DND-41 (cell line): ENCODE measurements around the gene ST6GALNAC6.

Experiments used
- ATAC-seq: fragments of 200-7000 bp; cut with Tn5 transposase; 3 replicates; pipeline ENCODE4 v1.9.1; 2021; ENCODE audit warnings: low read depth; ENCODE audit not compliant: insufficient read depth
- DNase-seq: peaks from one replicate; pipeline ENCODE4 v3.0.0-alpha.2; 2020
- H2AFZ ChIP-seq: 2 replicates; pipeline ENCODE4 v1.6.0; 2012; ENCODE audit warnings: low read depth, low read length
- H3K27ac ChIP-seq: 2 replicates; pipeline ENCODE4 v1.5.1; 2012; ENCODE audit warnings: low read length, inconsistent platforms
- H3K27me3 ChIP-seq: fragments of 200-600 bp; sonication (generic); 2 replicates; pipeline ENCODE4 v1.6.0; 2012; ENCODE audit warnings: low read length, mild to moderate bottlenecking, inconsistent platforms; ENCODE audit not compliant: insufficient read depth, poor library complexity
- H3K36me3 ChIP-seq: 2 replicates; pipeline ENCODE4 v1.5.1; 2012; ENCODE audit warnings: low read length, inconsistent platforms; ENCODE audit not compliant: insufficient read depth
- H3K4me1 ChIP-seq: 2 replicates; pipeline ENCODE4 v1.5.1; 2012; ENCODE audit warnings: mild to moderate bottlenecking, low read length; ENCODE audit not compliant: insufficient read depth
- H3K4me2 ChIP-seq: 2 replicates; pipeline ENCODE4 v1.6.0; 2012; ENCODE audit warnings: mild to moderate bottlenecking, moderate library complexity, low read length, inconsistent platforms; ENCODE audit not compliant: insufficient read depth
- H3K4me3 ChIP-seq, 2 experiments: fragments of 200-600 bp in 1 of 2; shearing (Covaris generic) in 1 of 2; 2 replicates each; pipeline ENCODE4 v1.5.1; 2012 to 2016; ENCODE audit warnings: inconsistent platforms in 2 of 2, low read length in 2 of 2, mild to moderate bottlenecking in 2 of 2, low read depth in 1 of 2, moderate library complexity in 1 of 2
- H3K79me2 ChIP-seq: 2 replicates; pipeline ENCODE4 v1.6.0; 2012; ENCODE audit warnings: low read length, inconsistent platforms; ENCODE audit not compliant: insufficient read depth
- H3K9ac ChIP-seq: 2 replicates; pipeline ENCODE4 v1.6.0; 2012; ENCODE audit warnings: low read depth, mild to moderate bottlenecking, inconsistent platforms, low read length, moderate library complexity
- H3K9me3 ChIP-seq: 2 replicates; pipeline ENCODE4 v1.5.1; 2012; ENCODE audit warnings: low read length, moderate library complexity, mild to moderate bottlenecking, inconsistent platforms; ENCODE audit not compliant: insufficient read depth, severe bottlenecking
- H4K20me1 ChIP-seq: 2 replicates; pipeline ENCODE4 v1.6.0; 2012; ENCODE audit warnings: low read length; ENCODE audit not compliant: insufficient read depth
- CTCF ChIP-seq: IDR thresholded peaks from 2 replicates; pipeline ENCODE4 v1.5.1; 2012; ENCODE audit warnings: borderline replicate concordance, low read length, moderate library complexity, mild to moderate bottlenecking; ENCODE audit not compliant: poor library complexity, severe bottlenecking; ENCODE audit errors: extremely low read depth
- EZH2 ChIP-seq: IDR thresholded peaks from 3 replicates; pipeline ENCODE4 v1.6.1; 2012; ENCODE audit warnings: borderline replicate concordance, low read depth, mild to moderate bottlenecking, moderate library complexity, low read length, inconsistent platforms; ENCODE audit not compliant: severe bottlenecking

The ST6GALNAC6 gene

GRCh38 chr9:127873223-127873691 is 26.1 kb downstream of the ST6GALNAC6 start:
- H3K4me2 ChIP-seq, result no peak overlapping the region
- no peak for ATAC-seq
- no peak for DNase-seq
- no peak overlapping the region for H3K27ac ChIP-seq
- H3K4me3 ChIP-seq, result no peak overlapping the region
- H4K20me1 ChIP-seq, result no peaks in the 10 kb centered on the region; the same call in 1 of the 2 replicates
- no peaks in the 10 kb centered on the region for H3K79me2 ChIP-seq
- no peak for TF ChIP-seq CTCF
- TF ChIP-seq EZH2, result no peak
- H3K9ac ChIP-seq, result no peak overlapping the region
- no peaks in the 10 kb centered on the region for H3K36me3 ChIP-seq
- no peaks in the 10 kb centered on the region for H3K27me3 ChIP-seq
- H3K4me1 ChIP-seq, result no peaks in the 10 kb centered on the region
- no peak overlapping the region for H2AFZ ChIP-seq
- H3K9me3 ChIP-seq, result no peaks in the 10 kb centered on the region

DNA sequence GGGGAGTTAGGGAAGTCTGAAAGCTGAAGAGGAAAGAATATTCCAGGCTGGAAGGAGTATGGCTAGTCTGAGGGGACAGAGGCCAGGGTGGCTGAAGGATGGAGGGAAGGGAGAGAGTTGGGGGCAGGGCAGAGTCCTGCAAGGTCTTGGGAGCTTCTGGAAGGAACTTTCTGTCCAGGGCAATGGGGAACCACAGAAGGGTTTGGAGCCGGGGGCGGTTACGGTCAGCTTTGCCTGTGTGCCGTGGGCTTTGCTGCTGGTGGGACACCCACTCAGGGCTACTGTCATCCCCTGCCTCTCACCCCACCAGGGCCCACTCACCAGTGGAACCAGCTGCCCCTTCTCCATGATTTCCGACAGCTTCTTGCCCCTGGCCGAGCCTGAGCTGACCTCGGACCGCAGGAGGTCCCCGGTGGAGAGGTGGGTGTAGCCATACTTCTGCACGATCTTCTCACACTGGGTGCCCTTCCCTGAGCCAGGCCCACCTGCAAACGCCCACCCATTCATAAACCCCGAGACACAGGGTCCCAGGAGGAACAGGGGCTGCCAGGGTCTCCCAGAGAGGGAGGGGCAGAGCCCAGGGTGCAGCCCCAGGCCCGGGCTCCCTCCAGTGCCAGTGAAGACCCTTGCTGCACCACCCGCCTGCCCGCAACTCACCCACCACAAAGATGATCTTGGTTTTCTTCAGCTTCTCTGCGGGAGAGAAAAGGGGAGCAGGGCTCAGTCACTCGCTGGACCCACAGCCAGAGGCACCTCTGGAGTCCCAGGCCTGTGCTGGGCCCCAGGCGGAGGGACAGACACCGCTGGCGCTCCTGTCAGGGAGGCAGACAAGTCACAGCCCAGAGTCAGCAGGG is 26.8 kb downstream of the ST6GALNAC6 start:
- ATAC-seq, result no peak
- Histone ChIP-seq H3K79me2 (no peaks in the 10 kb centered on the region), H3K27ac (no peak overlapping the region), H3K9me3 (no peaks in the 10 kb centered on the region), H4K20me1 (no peaks in the 10 kb centered on the region; the same call in 1 of the 2 replicates), H3K4me3 (no peak overlapping the region), H3K4me2 (no peak overlapping the region), H3K4me1 (no peaks in the 10 kb centered on the region), H3K27me3 (no peaks in the 10 kb centered on the region), H3K36me3 (no peaks in the 10 kb centered on the region), H2AFZ (no peak overlapping the region), H3K9ac (no peak overlapping the region)
- no peak for TF ChIP-seq CTCF
- no peak for TF ChIP-seq EZH2
- no peak for DNase-seq

DNA sequence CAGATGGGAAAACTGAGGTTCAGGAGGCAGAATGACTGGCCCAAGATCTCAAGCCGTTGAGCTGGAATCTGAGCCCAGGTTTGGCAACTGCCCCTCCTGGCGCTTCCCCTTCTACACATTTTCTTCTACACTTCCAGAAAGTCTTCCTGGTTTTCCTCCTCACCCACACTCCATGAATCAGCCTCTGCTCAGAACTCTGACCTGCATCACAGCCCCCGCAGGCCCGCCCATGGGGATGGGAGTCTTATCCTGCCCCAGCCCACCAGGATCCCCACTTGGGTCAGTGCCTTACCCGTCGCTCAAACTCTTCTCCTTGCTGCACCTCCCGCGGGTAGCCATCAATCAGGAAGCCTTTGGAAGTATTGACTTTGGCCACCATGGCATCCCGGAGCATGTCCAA is 27.9 kb downstream of the ST6GALNAC6 start:
- ATAC-seq, result no peak
- no peak overlapping the region for H3K4me3 ChIP-seq

More for the DNA sequence above, 27.9 kb downstream of the ST6GALNAC6 start:
- H3K79me2 ChIP-seq, result no peaks in the 10 kb centered on the region
- no peak for TF ChIP-seq CTCF
- no peak for TF ChIP-seq EZH2
- no peaks in the 10 kb centered on the region for H3K9me3 ChIP-seq
- H3K9ac ChIP-seq, result no peak overlapping the region
- no peak overlapping the region for H3K27ac ChIP-seq
- no peaks in the 10 kb centered on the region for H3K36me3 ChIP-seq
- DNase-seq, result no peak
- H3K4me1 ChIP-seq, result no peaks in the 10 kb centered on the region
- H4K20me1 ChIP-seq, result no peaks in the 10 kb centered on the region; the same call in 1 of the 2 replicates
- no peak overlapping the region for H3K4me2 ChIP-seq
- H2AFZ ChIP-seq, result no peak overlapping the region
- H3K27me3 ChIP-seq, result no peaks in the 10 kb centered on the region
